IPS-18a (cell line): ENCODE data around the gene TCP11.

Experiments
- H3K27ac ChIP-seq: one replicate; pipeline ENCODE4 v1.5.1; 2013; ENCODE audit warnings: low read length
- H3K27me3 ChIP-seq: one replicate; pipeline ENCODE4 v1.6.1; 2013; ENCODE audit warnings: mild to moderate bottlenecking, low read length; ENCODE audit not compliant: control insufficient read depth, insufficient read depth
- H3K36me3 ChIP-seq: one replicate; pipeline ENCODE4 v1.6.1; 2013; ENCODE audit warnings: low read depth, low read length; ENCODE audit not compliant: control insufficient read depth
- H3K4me1 ChIP-seq: one replicate; pipeline ENCODE4 v1.6.1; 2013; ENCODE audit warnings: low read depth, low read length; ENCODE audit not compliant: control insufficient read depth
- H3K4me3 ChIP-seq: one replicate; pipeline ENCODE4 v1.5.1; 2013; ENCODE audit warnings: low read length
- H3K9ac ChIP-seq: one replicate; pipeline ENCODE4 v1.6.1; 2013; ENCODE audit warnings: mild to moderate bottlenecking, low read length, moderate library complexity
- H3K9me3 ChIP-seq: one replicate; pipeline ENCODE4 v1.6.1; 2013; ENCODE audit warnings: low read depth, low read length; ENCODE audit not compliant: control insufficient read depth

Gene TCP11

GRCh38 chr6:35179901-35180535, 38.9 kb upstream of the TCP11 start:
- Histone ChIP-seq H3K9me3 (no peaks in the 10 kb centered on the region), H3K36me3 (no peaks in the 10 kb centered on the region), H3K4me1 (no peaks in the 10 kb centered on the region)

GRCh38 chr6:35178932-35179832, 38.0 kb upstream of the TCP11 start:
- no peak overlapping the region for H3K27ac ChIP-seq
- peaks cover 17% of the 10 kb centered on the region for H3K27me3 ChIP-seq
- H3K4me1 ChIP-seq, result no peaks in the 10 kb centered on the region
- H3K4me3 ChIP-seq, result no peak overlapping the region
- H3K9me3 ChIP-seq, result no peaks in the 10 kb centered on the region
- H3K9ac ChIP-seq, result no peak overlapping the region
- H3K36me3 ChIP-seq, result no peaks in the 10 kb centered on the region

More at GRCh38 chr6:35179901-35180535, 38.9 kb upstream of the TCP11 start:
- H3K4me3 ChIP-seq, result no peak overlapping the region
- peaks cover 17% of the 10 kb centered on the region for H3K27me3 ChIP-seq
- no peak overlapping the region for H3K9ac ChIP-seq
- no peak overlapping the region for H3K27ac ChIP-seq

- Histone ChIP-seq H3K4me1 (no peaks in the 10 kb centered on the region), H3K4me3 (no peak overlapping the region), H3K9me3 (no peaks in the 10 kb centered on the region), H3K27ac (no peak overlapping the region), H3K36me3 (no peaks in the 10 kb centered on the region), H3K27me3 (peaks cover 13% of the 10 kb centered on the region), H3K9ac (no peak overlapping the region)
Measured at GRCh38 chr6:35178012-35178411, 36.9 kb upstream of the TCP11 start.

GRCh38 chr6:35177596-35177995, 36.5 kb upstream of the TCP11 start:
- Histone ChIP-seq H3K4me1 (no peaks in the 10 kb centered on the region), H3K27ac (no peak overlapping the region)

GRCh38 chr6:35177157-35177556, 36.0 kb upstream of the TCP11 start:
- no peak overlapping the region for H3K4me3 ChIP-seq
- H3K27ac ChIP-seq, result no peak overlapping the region
- no peak overlapping the region for H3K9ac ChIP-seq
- no peaks in the 10 kb centered on the region for H3K36me3 ChIP-seq
- H3K4me1 ChIP-seq, result no peaks in the 10 kb centered on the region
- peaks cover 10% of the 10 kb centered on the region for H3K27me3 ChIP-seq
- H3K9me3 ChIP-seq, result no peaks in the 10 kb centered on the region

More at GRCh38 chr6:35177596-35177995, 36.5 kb upstream of the TCP11 start:
- Histone ChIP-seq H3K27me3 (peaks cover 10% of the 10 kb centered on the region), H3K9ac (no peak overlapping the region), H3K9me3 (no peaks in the 10 kb centered on the region), H3K36me3 (no peaks in the 10 kb centered on the region), H3K4me3 (no peak overlapping the region)

- no peak overlapping the region for H3K27ac ChIP-seq
- no peaks in the 10 kb centered on the region for H3K9me3 ChIP-seq
- no peak overlapping the region for H3K9ac ChIP-seq
- H3K36me3 ChIP-seq, result no peaks in the 10 kb centered on the region
- H3K27me3 ChIP-seq, result peaks cover 3% of the 10 kb centered on the region
- no peaks in the 10 kb centered on the region for H3K4me1 ChIP-seq
- no peak overlapping the region for H3K4me3 ChIP-seq
Measured at GRCh38 chr6:35176301-35177024, 35.3 kb upstream of the TCP11 start.

- H3K36me3 ChIP-seq, result no peaks in the 10 kb centered on the region
- no peak overlapping the region for H3K27ac ChIP-seq
- H3K9me3 ChIP-seq, result no peaks in the 10 kb centered on the region
- no peaks in the 10 kb centered on the region for H3K4me1 ChIP-seq
- no peaks in the 10 kb centered on the region for H3K27me3 ChIP-seq
- H3K9ac ChIP-seq, result no peak overlapping the region
- no peak overlapping the region for H3K4me3 ChIP-seq
Measured at GRCh38 chr6:35174501-35174900, 33.4 kb upstream of the TCP11 start.

- no peaks in the 10 kb centered on the region for H3K27me3 ChIP-seq
- H3K36me3 ChIP-seq, result no peaks in the 10 kb centered on the region
- no peak overlapping the region for H3K27ac ChIP-seq
- H3K4me1 ChIP-seq, result no peaks in the 10 kb centered on the region
- H3K4me3 ChIP-seq, result no peak overlapping the region
- H3K9me3 ChIP-seq, result no peaks in the 10 kb centered on the region
- H3K9ac ChIP-seq, result no peak overlapping the region
Measured at GRCh38 chr6:35174088-35174434, 32.9 kb upstream of the TCP11 start.

- Histone ChIP-seq H3K36me3 (no peaks in the 10 kb centered on the region), H3K27ac (no peak overlapping the region), H3K4me1 (no peaks in the 10 kb centered on the region), H3K9me3 (no peaks in the 10 kb centered on the region), H3K4me3 (no peak overlapping the region), H3K9ac (no peak overlapping the region), H3K27me3 (no peaks in the 10 kb centered on the region)
Measured at GRCh38 chr6:35173427-35174087, 32.4 kb upstream of the TCP11 start.

GRCh38 chr6:35173044-35173426, 31.9 kb upstream of the TCP11 start:
- H3K27me3 ChIP-seq, result no peaks in the 10 kb centered on the region
- no peak overlapping the region for H3K27ac ChIP-seq
- H3K4me3 ChIP-seq, result no peak overlapping the region
- no peak overlapping the region for H3K9ac ChIP-seq
- no peaks in the 10 kb centered on the region for H3K36me3 ChIP-seq
- no peaks in the 10 kb centered on the region for H3K9me3 ChIP-seq
- H3K4me1 ChIP-seq, result no peaks in the 10 kb centered on the region

- Histone ChIP-seq H3K9ac (no peak overlapping the region), H3K27ac (no peak overlapping the region), H3K36me3 (no peaks in the 10 kb centered on the region), H3K27me3 (no peaks in the 10 kb centered on the region), H3K4me1 (no peaks in the 10 kb centered on the region), H3K9me3 (no peaks in the 10 kb centered on the region), H3K4me3 (no peak overlapping the region)
Measured at GRCh38 chr6:35170891-35171290, 29.8 kb upstream of the TCP11 start.
